Neural progenitor cell (in vitro differentiated cells): ENCODE data around the gene PADI2.

ENCODE experiments used
- CTCF ChIP-seq: fragments of 200-600 bp; sonication (generic); IDR thresholded peaks from 2 replicates; pipeline ENCODE4 v1.5.1; 2017; ENCODE audit warnings: antibody characterized with exemption, mild to moderate bottlenecking
- EZH2 ChIP-seq: fragments of 200-600 bp; sonication (generic); IDR thresholded peaks from 2 replicates; pipeline ENCODE4 v1.6.1; 2017; ENCODE audit warnings: antibody characterized with exemption, mild to moderate bottlenecking, moderate library complexity

- TF ChIP-seq CTCF (no peak), EZH2 (no peak)
These were observed 32.5 kb downstream of the PADI2 start for GRCh38 chr1:17086751-17087150.
